Calu3 (cell line): ENCODE measurements around the gene TTC4. TPM values are rescaled to one million over a fixed set of nuclear protein-coding genes. Genes with fewer than 3 reads are reported as not detected.

ENCODE experiments used
- BruUV-seq: library from RNA; stranded (reverse); fragments of 400-500 nt; replicated peaks from 2 replicates; lab custom pipeline; 2021; lab: Mats Ljungman, UMichigan
- CTCF ChIA-PET: fragments of 300-600 bp; sonication (Branson Sonifier 250); formaldehyde crosslinking; loops from one replicate; lab custom pipeline; 2022; ENCODE audit warnings: antibody characterized with exemption; lab: Charles Lee
- DNase-seq: peaks from one replicate; pipeline ENCODE4 v3.0.0; 2022
- H3K27ac Mint-ChIP-seq: one replicate; pipeline ENCODE4 v1.8.0; 2022; ENCODE audit warnings: mixed read lengths; ENCODE audit not compliant: unreplicated experiment
- H3K27me3 Mint-ChIP-seq: one replicate; pipeline ENCODE4 v1.8.0; 2022; ENCODE audit warnings: mixed read lengths; ENCODE audit not compliant: unreplicated experiment
- H3K36me3 Mint-ChIP-seq: one replicate; pipeline ENCODE4 v1.8.0; 2022; ENCODE audit warnings: mild to moderate bottlenecking, moderate library complexity, mixed read lengths; ENCODE audit not compliant: insufficient read depth, unreplicated experiment
- H3K4me1 Mint-ChIP-seq: one replicate; pipeline ENCODE4 v1.8.0; 2022; ENCODE audit warnings: mild to moderate bottlenecking, low read depth, mixed read lengths; ENCODE audit not compliant: unreplicated experiment
- H3K4me3 Mint-ChIP-seq: one replicate; pipeline ENCODE4 v1.8.0; 2022; ENCODE audit warnings: mild to moderate bottlenecking, low read depth, moderate library complexity, mixed read lengths; ENCODE audit not compliant: unreplicated experiment
- H3K9me3 Mint-ChIP-seq: one replicate; pipeline ENCODE4 v1.8.0; 2022; ENCODE audit warnings: low read depth, mixed read lengths; ENCODE audit not compliant: unreplicated experiment
- CTCF ChIP-seq: fragments of 200-600 bp; IDR thresholded peaks from one replicate; pipeline ENCODE4 v1.8.0; 2022; ENCODE audit warnings: antibody characterized with exemption; ENCODE audit not compliant: unreplicated experiment
- intact Hi-C: fragments of 100-400 bp; cut with micrococcal nuclease; formaldehyde crosslinking; loops from one replicate; pipeline ENCODE4 v1.10.0; 2022; ENCODE audit not compliant: unreplicated experiment
- total RNA-seq: library from RNA; stranded (reverse); gene quantifications from 2 replicates; pipeline ENCODE4 v1.2.3, GENCODE V29; 2022

The TTC4 gene
- total RNA-seq, 1 experiment from 2014 or later, result 22.9 TPM

- intact Hi-C loops, result no loop called here
- no peak overlapping the region for H3K27ac Mint-ChIP-seq
- no peaks in the 10 kb centered on the region for H3K4me1 Mint-ChIP-seq
- no peak overlapping the region for H3K4me3 Mint-ChIP-seq
- H3K9me3 Mint-ChIP-seq, result no peaks in the 10 kb centered on the region
- CTCF ChIA-PET, result no interaction called here
- no peak for DNase-seq
- TF ChIP-seq CTCF, result no peak
- H3K36me3 Mint-ChIP-seq, result peaks cover 26% of the 10 kb centered on the region
- no peaks in the 10 kb centered on the region for H3K27me3 Mint-ChIP-seq
- no TSS peak for BruUV-seq
These were observed 25.9 kb downstream of the TTC4 start for GRCh38 chr1:54741531-54741930.

- no peak for DNase-seq
- no peak overlapping the region for H3K27ac Mint-ChIP-seq
- no peaks in the 10 kb centered on the region for H3K4me1 Mint-ChIP-seq
- H3K27me3 Mint-ChIP-seq, result peaks cover 6% of the 10 kb centered on the region
- CTCF ChIA-PET, result no interaction called here
- no peaks in the 10 kb centered on the region for H3K9me3 Mint-ChIP-seq
- peaks cover 26% of the 10 kb centered on the region for H3K36me3 Mint-ChIP-seq
- no TSS peak for BruUV-seq
- no peak for TF ChIP-seq CTCF
- intact Hi-C loops, result no loop called here
- no peak overlapping the region for H3K4me3 Mint-ChIP-seq
These were observed 26.6 kb downstream of the TTC4 start for GRCh38 chr1:54742282-54742681.

GRCh38 chr1:54743416-54744226 lies 28.0 kb downstream of the TTC4 start:
- intact Hi-C loops, result no loop called here
- H3K27me3 Mint-ChIP-seq, result peaks cover 18% of the 10 kb centered on the region
- H3K36me3 Mint-ChIP-seq, result peaks cover 18% of the 10 kb centered on the region
- DNase-seq, result no peak
- no peak overlapping the region for H3K4me3 Mint-ChIP-seq
- no TSS peak for BruUV-seq
- TF ChIP-seq CTCF, result no peak
- peak overlapping the region; percentile 49 for H3K27ac Mint-ChIP-seq
- no peaks in the 10 kb centered on the region for H3K9me3 Mint-ChIP-seq
- CTCF ChIA-PET, result no interaction called here
- no peaks in the 10 kb centered on the region for H3K4me1 Mint-ChIP-seq

- Mint-ChIP-seq H3K9me3 (no peaks in the 10 kb centered on the region), H3K4me1 (no peaks in the 10 kb centered on the region), H3K4me3 (no peak overlapping the region), H3K27ac (no peak overlapping the region), H3K27me3 (peaks cover 18% of the 10 kb centered on the region), H3K36me3 (peaks cover 18% of the 10 kb centered on the region)
- no peak for DNase-seq
- intact Hi-C loops, result no loop called here
- CTCF ChIA-PET, result interaction anchor here (0.5 kb wide), 1 partner anchor 23 kb away, joined by 4 read pairs; no protein-coding TSS in a partner anchor
- TF ChIP-seq CTCF, result no peak
- no TSS peak for BruUV-seq
These were observed 29.0 kb downstream of the TTC4 start for GRCh38 chr1:54744696-54745095.
